DND-41 (cell line): ENCODE results near the gene ANO2.

Source experiments
- ATAC-seq: fragments of 200-7000 bp; cut with Tn5 transposase; 3 replicates; pipeline ENCODE4 v1.9.1; 2021; ENCODE audit warnings: low read depth; ENCODE audit not compliant: insufficient read depth
- DNase-seq: peaks from one replicate; pipeline ENCODE4 v3.0.0-alpha.2; 2020
- H2AFZ ChIP-seq: 2 replicates; pipeline ENCODE4 v1.6.0; 2012; ENCODE audit warnings: low read depth, low read length
- H3K27ac ChIP-seq: 2 replicates; pipeline ENCODE4 v1.5.1; 2012; ENCODE audit warnings: low read length, inconsistent platforms
- H3K27me3 ChIP-seq: fragments of 200-600 bp; sonication (generic); 2 replicates; pipeline ENCODE4 v1.6.0; 2012; ENCODE audit warnings: low read length, mild to moderate bottlenecking, inconsistent platforms; ENCODE audit not compliant: insufficient read depth, poor library complexity
- H3K36me3 ChIP-seq: 2 replicates; pipeline ENCODE4 v1.5.1; 2012; ENCODE audit warnings: low read length, inconsistent platforms; ENCODE audit not compliant: insufficient read depth
- H3K4me1 ChIP-seq: 2 replicates; pipeline ENCODE4 v1.5.1; 2012; ENCODE audit warnings: mild to moderate bottlenecking, low read length; ENCODE audit not compliant: insufficient read depth
- H3K4me2 ChIP-seq: 2 replicates; pipeline ENCODE4 v1.6.0; 2012; ENCODE audit warnings: mild to moderate bottlenecking, moderate library complexity, low read length, inconsistent platforms; ENCODE audit not compliant: insufficient read depth
- H3K4me3 ChIP-seq, 2 experiments: fragments of 200-600 bp in 1 of 2; shearing (Covaris generic) in 1 of 2; 2 replicates each; pipeline ENCODE4 v1.5.1; 2012 to 2016; ENCODE audit warnings: inconsistent platforms in 2 of 2, low read length in 2 of 2, mild to moderate bottlenecking in 2 of 2, low read depth in 1 of 2, moderate library complexity in 1 of 2
- H3K79me2 ChIP-seq: 2 replicates; pipeline ENCODE4 v1.6.0; 2012; ENCODE audit warnings: low read length, inconsistent platforms; ENCODE audit not compliant: insufficient read depth
- H3K9ac ChIP-seq: 2 replicates; pipeline ENCODE4 v1.6.0; 2012; ENCODE audit warnings: low read depth, mild to moderate bottlenecking, inconsistent platforms, low read length, moderate library complexity
- H3K9me3 ChIP-seq: 2 replicates; pipeline ENCODE4 v1.5.1; 2012; ENCODE audit warnings: low read length, moderate library complexity, mild to moderate bottlenecking, inconsistent platforms; ENCODE audit not compliant: insufficient read depth, severe bottlenecking
- H4K20me1 ChIP-seq: 2 replicates; pipeline ENCODE4 v1.6.0; 2012; ENCODE audit warnings: low read length; ENCODE audit not compliant: insufficient read depth
- CTCF ChIP-seq: IDR thresholded peaks from 2 replicates; pipeline ENCODE4 v1.5.1; 2012; ENCODE audit warnings: borderline replicate concordance, low read length, moderate library complexity, mild to moderate bottlenecking; ENCODE audit not compliant: poor library complexity, severe bottlenecking; ENCODE audit errors: extremely low read depth
- EZH2 ChIP-seq: IDR thresholded peaks from 3 replicates; pipeline ENCODE4 v1.6.1; 2012; ENCODE audit warnings: borderline replicate concordance, low read depth, mild to moderate bottlenecking, moderate library complexity, low read length, inconsistent platforms; ENCODE audit not compliant: severe bottlenecking

Gene ANO2

GRCh38 chr12:5912011-5912410 lies 33.0 kb downstream of the ANO2 start:
- Histone ChIP-seq H3K4me1 (no peaks in the 10 kb centered on the region), H3K79me2 (no peaks in the 10 kb centered on the region), H3K9me3 (no peaks in the 10 kb centered on the region), H2AFZ (no peak overlapping the region), H3K27me3 (peaks cover 33% of the 10 kb centered on the region), H3K36me3 (no peaks in the 10 kb centered on the region), H3K9ac (no peak overlapping the region), H3K4me3 (no peak overlapping the region), H3K4me2 (no peak overlapping the region), H4K20me1 (no peaks in the 10 kb centered on the region; the same call in 1 of the 2 replicates), H3K27ac (no peak overlapping the region)
- DNase-seq (no peak), ATAC-seq (no peak)
- TF ChIP-seq CTCF = no peak
- TF ChIP-seq EZH2 = no peak

GRCh38 chr12:5910790-5911548 lies 34.1 kb downstream of the ANO2 start:
- ATAC-seq = no peak
- no peaks in the 10 kb centered on the region; the same call in 1 of the 2 replicates for H4K20me1 ChIP-seq

GRCh38 chr12:5909560-5909959 lies 35.5 kb downstream of the ANO2 start:
- Histone ChIP-seq H3K9ac (no peak overlapping the region), H3K36me3 (no peaks in the 10 kb centered on the region), H3K4me1 (no peaks in the 10 kb centered on the region), H3K9me3 (no peaks in the 10 kb centered on the region), H3K4me2 (no peak overlapping the region), H3K79me2 (no peaks in the 10 kb centered on the region), H3K27me3 (peaks cover 30% of the 10 kb centered on the region), H3K4me3 (no peak overlapping the region), H4K20me1 (no peaks in the 10 kb centered on the region; the same call in 1 of the 2 replicates), H2AFZ (no peak overlapping the region), H3K27ac (no peak overlapping the region)
- ATAC-seq = no peak
- DNase-seq = no peak
- TF ChIP-seq EZH2 = no peak

More at GRCh38 chr12:5910790-5911548, 34.1 kb downstream of the ANO2 start:
- Histone ChIP-seq H3K4me3 (no peak overlapping the region), H3K9ac (no peak overlapping the region), H2AFZ (no peak overlapping the region), H3K27me3 (peaks cover 33% of the 10 kb centered on the region), H3K27ac (no peak overlapping the region), H3K36me3 (no peaks in the 10 kb centered on the region), H3K4me2 (no peak overlapping the region), H3K79me2 (no peaks in the 10 kb centered on the region), H3K9me3 (no peaks in the 10 kb centered on the region), H3K4me1 (no peaks in the 10 kb centered on the region)
- DNase-seq = no peak
- TF ChIP-seq EZH2 (no peak), CTCF (no peak)

- H2AFZ ChIP-seq = no peak overlapping the region
- H3K27me3 ChIP-seq = peaks cover 25% of the 10 kb centered on the region
- no peaks in the 10 kb centered on the region for H3K4me1 ChIP-seq
- H4K20me1 ChIP-seq = no peaks in the 10 kb centered on the region; the same call in 1 of the 2 replicates
- TF ChIP-seq EZH2 (no peak), CTCF (no peak)
- DNase-seq (no peak), ATAC-seq (no peak)
- no peak overlapping the region for H3K9ac ChIP-seq
- no peak overlapping the region for H3K27ac ChIP-seq
- H3K9me3 ChIP-seq = no peaks in the 10 kb centered on the region
- no peaks in the 10 kb centered on the region for H3K36me3 ChIP-seq
- no peak overlapping the region for H3K4me3 ChIP-seq
- H3K79me2 ChIP-seq = no peaks in the 10 kb centered on the region
- no peak overlapping the region for H3K4me2 ChIP-seq
Measured at GRCh38 chr12:5908251-5908650, 36.8 kb downstream of the ANO2 start.
